Panc1 (cell line): ENCODE results near the gene DYNC1H1. TPM values are rescaled to one million over a fixed set of nuclear protein-coding genes. Genes with fewer than 3 reads are reported as not detected.
A peak's percentile ranks its signal among the peaks of the same experiment; 100 is the strongest.

Source experiments
- ATAC-seq: fragments of 200-7000 bp; cut with Tn5 transposase; 2 replicates; pipeline ENCODE4 v1.9.1; 2020; ENCODE audit warnings: mild to moderate bottlenecking, moderate library complexity
- BruUV-seq: library from RNA; stranded (reverse); fragments of 400-500 nt; replicated peaks from 2 replicates; lab custom pipeline; 2021; lab: Mats Ljungman, UMichigan
- CTCF ChIA-PET: fragments of 300-600 bp; sonication (Branson Sonifier 250); formaldehyde crosslinking; loops from one replicate; lab custom pipeline; 2022; ENCODE audit warnings: antibody characterized with exemption; lab: Charles Lee
- POLR2A ChIA-PET: fragments of 300-600 bp; sonication (Branson Sonifier 250); formaldehyde crosslinking; loops from one replicate; lab custom pipeline; 2022; ENCODE audit warnings: antibody characterized with exemption; lab: Charles Lee
- DNase-seq: peaks from one replicate; pipeline ENCODE4 v3.0.0-alpha.2; 2010; ENCODE audit warnings: low read depth, low spot score
- H3K27ac ChIP-seq: 2 replicates; pipeline ENCODE4 v1.5.1; 2011; ENCODE audit warnings: mild to moderate bottlenecking, low read length, inconsistent platforms
- H3K27me3 ChIP-seq: fragments of 200-500 bp; sonication (Bioruptor generic); 2 replicates; pipeline ENCODE4 v1.6.0; 2014; ENCODE audit warnings: low read length, inconsistent platforms; ENCODE audit not compliant: control insufficient read depth, insufficient read depth
- H3K36me3 ChIP-seq: fragments of 200-500 bp; sonication (Bioruptor generic); 2 replicates; pipeline ENCODE4 v1.5.1; 2014; ENCODE audit warnings: inconsistent platforms, mild to moderate bottlenecking, low read length, moderate library complexity; ENCODE audit not compliant: control insufficient read depth, insufficient read depth
- H3K4me1 ChIP-seq: 2 replicates; pipeline ENCODE4 v1.5.1; 2011; ENCODE audit warnings: inconsistent platforms, mild to moderate bottlenecking, low read length, moderate library complexity; ENCODE audit not compliant: control insufficient read depth, insufficient read depth
- H3K4me3 ChIP-seq, 2 experiments: 2 replicates each; pipeline ENCODE4 v1.5.1; 2011 to 2012; ENCODE audit warnings: low read depth in 2 of 2, low read length in 2 of 2, mild to moderate bottlenecking in 2 of 2, inconsistent platforms in 1 of 2, moderate library complexity in 1 of 2
- H3K9me3 ChIP-seq: fragments of 200-500 bp; sonication (Bioruptor generic); 2 replicates; pipeline ENCODE4 v1.5.1; 2014; ENCODE audit warnings: low read depth, mild to moderate bottlenecking, inconsistent platforms, low read length, moderate library complexity; ENCODE audit not compliant: control insufficient read depth, insufficient read depth
- POLR2AphosphoS5 ChIP-seq: IDR thresholded peaks from 2 replicates; pipeline ENCODE4 v1.6.1; 2012; ENCODE audit warnings: mild to moderate bottlenecking, low read depth, low read length, moderate library complexity
- SIN3A ChIP-seq: IDR thresholded peaks from 2 replicates; pipeline ENCODE4 v1.6.1; 2012; ENCODE audit warnings: low read depth, mild to moderate bottlenecking, low read length, moderate library complexity, borderline replicate concordance; ENCODE audit not compliant: insufficient read depth
- TCF7L2 ChIP-seq: IDR thresholded peaks from 2 replicates; pipeline ENCODE4 v1.6.1; 2011; ENCODE audit warnings: mild to moderate bottlenecking, low read depth, low read length, inconsistent platforms
- in situ Hi-C: cut with HindIII; loops from 2 replicates; pipeline ENCODE4 v1.10.0; 2016; ENCODE audit warnings: low sequenced_read_pairs, low pct_unique_long_range_greater_than_20kb
- intact Hi-C: fragments of 100-400 bp; cut with micrococcal nuclease; formaldehyde crosslinking; loops from one replicate; pipeline ENCODE4 v1.10.0; 2022; ENCODE audit not compliant: unreplicated experiment
- total RNA-seq: library from RNA; stranded (reverse); gene quantifications from one replicate; pipeline ENCODE4 v1.2.1, GENCODE V29; 2021; ENCODE audit not compliant: unreplicated experiment
- TF ChIP-seq, protein P1 (sequence below): fragments of 450-650 bp; IDR thresholded peaks from 2 replicates; pipeline ENCODE4 v1.5.1; 2017; ENCODE audit warnings: mild to moderate bottlenecking
- TF ChIP-seq, protein P2 (sequence below), 2 experiments: IDR thresholded peaks; 2 replicates each; pipeline ENCODE4 v1.6.1; 2011 to 2012; ENCODE audit warnings: low read depth in 2 of 2, control low read depth in 1 of 2, low read length in 1 of 2, mild to moderate bottlenecking in 1 of 2, moderate library complexity in 1 of 2; ENCODE audit not compliant: insufficient read depth in 1 of 2

DYNC1H1 gene
- total RNA-seq, 1 experiment from 2014 or later, result 382 TPM

DNA sequence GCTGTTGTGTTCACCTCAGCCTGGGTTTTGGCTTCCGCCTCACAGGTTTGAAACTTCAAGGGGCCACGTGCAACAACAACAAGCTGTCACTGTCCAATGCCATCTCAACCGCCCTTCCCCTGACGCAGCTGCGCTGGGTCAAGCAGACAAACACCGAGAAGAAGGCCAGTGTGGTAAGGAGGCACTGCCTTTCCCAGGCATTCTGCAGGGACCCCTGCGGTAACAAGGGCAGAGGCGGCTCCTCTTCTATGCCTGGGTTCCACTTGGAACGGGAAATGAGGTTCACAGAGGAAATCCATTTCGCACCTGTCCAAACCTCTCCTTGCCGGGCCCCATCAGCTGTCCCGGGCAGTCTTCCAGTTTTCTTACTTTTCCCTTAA, 85.6 kb downstream of the DYNC1H1 start:
- Histone ChIP-seq H3K9me3 (no peaks in the 10 kb centered on the region), H3K27me3 (no peaks in the 10 kb centered on the region), H3K27ac (no peak overlapping the region), H3K4me3 (no peak overlapping the region), H3K4me1 (no peaks in the 10 kb centered on the region), H3K36me3 (peaks cover 7% of the 10 kb centered on the region; the same call in 1 of the 2 replicates)
- in situ Hi-C loops, result no loop called here
- ATAC-seq (no peak), DNase-seq (no peak)
- TF ChIP-seq TCF7L2 (no peak), POLR2AphosphoS5 (no peak), SIN3A (no peak)
- TF ChIP-seq, protein P1, sequence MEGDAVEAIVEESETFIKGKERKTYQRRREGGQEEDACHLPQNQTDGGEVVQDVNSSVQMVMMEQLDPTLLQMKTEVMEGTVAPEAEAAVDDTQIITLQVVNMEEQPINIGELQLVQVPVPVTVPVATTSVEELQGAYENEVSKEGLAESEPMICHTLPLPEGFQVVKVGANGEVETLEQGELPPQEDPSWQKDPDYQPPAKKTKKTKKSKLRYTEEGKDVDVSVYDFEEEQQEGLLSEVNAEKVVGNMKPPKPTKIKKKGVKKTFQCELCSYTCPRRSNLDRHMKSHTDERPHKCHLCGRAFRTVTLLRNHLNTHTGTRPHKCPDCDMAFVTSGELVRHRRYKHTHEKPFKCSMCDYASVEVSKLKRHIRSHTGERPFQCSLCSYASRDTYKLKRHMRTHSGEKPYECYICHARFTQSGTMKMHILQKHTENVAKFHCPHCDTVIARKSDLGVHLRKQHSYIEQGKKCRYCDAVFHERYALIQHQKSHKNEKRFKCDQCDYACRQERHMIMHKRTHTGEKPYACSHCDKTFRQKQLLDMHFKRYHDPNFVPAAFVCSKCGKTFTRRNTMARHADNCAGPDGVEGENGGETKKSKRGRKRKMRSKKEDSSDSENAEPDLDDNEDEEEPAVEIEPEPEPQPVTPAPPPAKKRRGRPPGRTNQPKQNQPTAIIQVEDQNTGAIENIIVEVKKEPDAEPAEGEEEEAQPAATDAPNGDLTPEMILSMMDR, result no peak
- POLR2A ChIA-PET, result no interaction called here
- intact Hi-C loops, result no loop called here
- BruUV-seq, result no TSS peak
- CTCF ChIA-PET, result no interaction called here

DNA sequence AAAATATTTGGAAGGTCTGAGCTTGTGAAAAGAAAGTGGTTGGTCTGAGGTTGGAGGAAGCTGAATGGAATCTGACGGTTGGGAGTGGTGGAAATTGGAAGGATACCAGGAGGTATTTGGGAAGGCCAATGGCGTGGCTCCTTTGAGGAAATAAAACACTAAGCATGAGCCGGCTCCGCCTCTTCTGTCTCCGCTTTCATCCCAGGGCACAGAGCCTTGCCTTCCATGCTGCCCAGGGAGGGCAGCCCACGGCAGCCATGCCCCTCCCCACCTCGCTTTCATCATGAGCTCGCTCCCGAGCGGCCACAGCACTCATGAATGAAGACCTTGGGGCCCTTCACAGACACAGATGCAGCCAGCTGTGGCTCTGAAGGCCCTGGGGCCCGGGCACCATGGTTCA, 86.3 kb downstream of the DYNC1H1 start:
- Histone ChIP-seq H3K27me3 (no peaks in the 10 kb centered on the region), H3K4me1 (no peaks in the 10 kb centered on the region), H3K4me3 (no peak overlapping the region), H3K9me3 (no peaks in the 10 kb centered on the region), H3K27ac (no peak overlapping the region), H3K36me3 (peaks cover 7% of the 10 kb centered on the region; the same call in 1 of the 2 replicates)
- in situ Hi-C loops (no loop called here), intact Hi-C loops (no loop called here)
- TF ChIP-seq TCF7L2, result no peak
- TF ChIP-seq, protein P2, sequence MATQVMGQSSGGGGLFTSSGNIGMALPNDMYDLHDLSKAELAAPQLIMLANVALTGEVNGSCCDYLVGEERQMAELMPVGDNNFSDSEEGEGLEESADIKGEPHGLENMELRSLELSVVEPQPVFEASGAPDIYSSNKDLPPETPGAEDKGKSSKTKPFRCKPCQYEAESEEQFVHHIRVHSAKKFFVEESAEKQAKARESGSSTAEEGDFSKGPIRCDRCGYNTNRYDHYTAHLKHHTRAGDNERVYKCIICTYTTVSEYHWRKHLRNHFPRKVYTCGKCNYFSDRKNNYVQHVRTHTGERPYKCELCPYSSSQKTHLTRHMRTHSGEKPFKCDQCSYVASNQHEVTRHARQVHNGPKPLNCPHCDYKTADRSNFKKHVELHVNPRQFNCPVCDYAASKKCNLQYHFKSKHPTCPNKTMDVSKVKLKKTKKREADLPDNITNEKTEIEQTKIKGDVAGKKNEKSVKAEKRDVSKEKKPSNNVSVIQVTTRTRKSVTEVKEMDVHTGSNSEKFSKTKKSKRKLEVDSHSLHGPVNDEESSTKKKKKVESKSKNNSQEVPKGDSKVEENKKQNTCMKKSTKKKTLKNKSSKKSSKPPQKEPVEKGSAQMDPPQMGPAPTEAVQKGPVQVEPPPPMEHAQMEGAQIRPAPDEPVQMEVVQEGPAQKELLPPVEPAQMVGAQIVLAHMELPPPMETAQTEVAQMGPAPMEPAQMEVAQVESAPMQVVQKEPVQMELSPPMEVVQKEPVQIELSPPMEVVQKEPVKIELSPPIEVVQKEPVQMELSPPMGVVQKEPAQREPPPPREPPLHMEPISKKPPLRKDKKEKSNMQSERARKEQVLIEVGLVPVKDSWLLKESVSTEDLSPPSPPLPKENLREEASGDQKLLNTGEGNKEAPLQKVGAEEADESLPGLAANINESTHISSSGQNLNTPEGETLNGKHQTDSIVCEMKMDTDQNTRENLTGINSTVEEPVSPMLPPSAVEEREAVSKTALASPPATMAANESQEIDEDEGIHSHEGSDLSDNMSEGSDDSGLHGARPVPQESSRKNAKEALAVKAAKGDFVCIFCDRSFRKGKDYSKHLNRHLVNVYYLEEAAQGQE (IDR thresholded peaks at IDR 0.05; ENCODE audit: insufficient read depth in 1 of 2, low read depth in 2 of 2, low read length in 1 of 2), result no peak
- no peak for TF ChIP-seq SIN3A
- TF ChIP-seq POLR2AphosphoS5, result no peak
- TF ChIP-seq, protein P1, result no peak
- DNase-seq (no peak), ATAC-seq (no peak)
- POLR2A ChIA-PET, result no interaction called here
- TSS peak; percentile 86 for BruUV-seq
- CTCF ChIA-PET, result no interaction called here
